Neural cell (in vitro differentiated cells): Measurements from ENCODE around the gene KLK6. TPM values are rescaled to one million over a fixed set of nuclear protein-coding genes. Genes with fewer than 3 reads are reported as not detected.

ENCODE experiments used
- H2AFZ ChIP-seq: fragments of 200-600, 300-800 bp; sonication (generic), shearing (Covaris generic); 2 replicates; pipeline ENCODE4 v1.6.0; 2014; ENCODE audit warnings: low read depth, mild to moderate bottlenecking, antibody characterized with exemption, low read length, moderate library complexity
- H3F3A ChIP-seq: fragments of 200-600 bp; shearing (Covaris generic); 2 replicates; pipeline ENCODE4 v1.6.1; 2016; ENCODE audit warnings: mild to moderate bottlenecking, moderate library complexity, mixed read lengths, antibody characterized with exemption, low read length; ENCODE audit not compliant: insufficient read depth, poor library complexity, severe bottlenecking
- H3K27ac ChIP-seq: fragments of 200-600, 300-800 bp; sonication (generic), shearing (Covaris generic); 2 replicates; pipeline ENCODE4 v1.5.1; 2014; ENCODE audit warnings: mild to moderate bottlenecking, low read length, moderate library complexity
- H3K27me3 ChIP-seq: fragments of 300-800, 200-600 bp; sonication (generic), shearing (Covaris generic); 2 replicates; pipeline ENCODE4 v1.6.0; 2014; ENCODE audit warnings: mild to moderate bottlenecking, low read depth, low read length, moderate library complexity; ENCODE audit not compliant: insufficient read depth
- H3K36me3 ChIP-seq: fragments of 300-800, 200-600 bp; sonication (generic), shearing (Covaris generic); 2 replicates; pipeline ENCODE4 v1.5.1; 2014; ENCODE audit warnings: mild to moderate bottlenecking, antibody characterized with exemption, low read length, moderate library complexity; ENCODE audit not compliant: insufficient read depth
- H3K4me2 ChIP-seq: fragments of 300-800, 200-600 bp; sonication (generic), shearing (Covaris generic); 2 replicates; pipeline ENCODE4 v1.6.0; 2014; ENCODE audit warnings: mild to moderate bottlenecking, low read length
- H3K4me3 ChIP-seq: fragments of 300-800, 200-600 bp; sonication (generic), shearing (Covaris generic); 2 replicates; pipeline ENCODE4 v1.5.1; 2014; ENCODE audit warnings: mild to moderate bottlenecking, low read length, moderate library complexity
- H3K79me2 ChIP-seq: fragments of 200-600 bp; shearing (Covaris generic); replicated peaks from 2 replicates; pipeline ENCODE4 v1.6.0; 2014; ENCODE audit warnings: mild to moderate bottlenecking, low read length, moderate library complexity; ENCODE audit not compliant: insufficient read depth
- H3K9ac ChIP-seq: fragments of 300-800, 200-600 bp; sonication (generic), shearing (Covaris generic); 2 replicates; pipeline ENCODE4 v1.6.1; 2016; ENCODE audit warnings: mild to moderate bottlenecking, low read length, mixed read lengths
- H3K9me2 ChIP-seq: fragments of 200-600 bp; shearing (Covaris generic); 2 replicates; pipeline ENCODE4 v1.6.1; 2016; ENCODE audit warnings: mild to moderate bottlenecking, low read length, mixed read lengths; ENCODE audit not compliant: insufficient read depth
- H3K9me3 ChIP-seq: fragments of 200-600, 300-800 bp; sonication (generic), shearing (Covaris generic); 2 replicates; pipeline ENCODE4 v1.6.1; 2016; ENCODE audit warnings: mild to moderate bottlenecking, mixed run types, low read length, moderate library complexity, mixed read lengths
- H4K20me1 ChIP-seq: fragments of 200-600 bp; shearing (Covaris generic); 2 replicates; pipeline ENCODE4 v1.6.1; 2016; ENCODE audit warnings: mild to moderate bottlenecking, mixed run types; ENCODE audit not compliant: insufficient read depth
- EP300 ChIP-seq: fragments of 450-650 bp; conservative IDR thresholded peaks from 2 replicates; pipeline ENCODE4 v1.6.1; 2014; ENCODE audit warnings: antibody characterized with exemption, mild to moderate bottlenecking, moderate library complexity; ENCODE audit not compliant: poor library complexity, severe bottlenecking
- EZH2 ChIP-seq: fragments of 200-600, 300-800 bp; shearing (Covaris generic), sonication (generic); IDR thresholded peaks from 2 replicates; pipeline ENCODE4 v1.6.1; 2014; ENCODE audit warnings: antibody characterized with exemption, low read length, borderline replicate concordance, mild to moderate bottlenecking; ENCODE audit not compliant: insufficient read depth, poor library complexity, severe bottlenecking
- MXI1 ChIP-seq: fragments of 450-650 bp; conservative IDR thresholded peaks from 2 replicates; pipeline ENCODE4 v1.6.1; 2014; ENCODE audit warnings: antibody characterized with exemption, mild to moderate bottlenecking; ENCODE audit not compliant: poor library complexity, severe bottlenecking
- POLR2AphosphoS5 ChIP-seq: IDR thresholded peaks from 2 replicates; pipeline ENCODE4 v1.6.1; 2012
- RAD21 ChIP-seq: fragments of 450-650 bp; conservative IDR thresholded peaks from 2 replicates; pipeline ENCODE4 v1.6.1; 2014; ENCODE audit warnings: antibody characterized with exemption, mild to moderate bottlenecking, moderate library complexity
- SMC3 ChIP-seq: fragments of 450-650 bp; conservative IDR thresholded peaks from 2 replicates; pipeline ENCODE4 v1.6.1; 2014; ENCODE audit warnings: antibody characterized with exemption, mild to moderate bottlenecking, moderate library complexity; ENCODE audit not compliant: poor library complexity
- TAF1 ChIP-seq: IDR thresholded peaks from 2 replicates; pipeline ENCODE4 v1.6.1; 2012; ENCODE audit warnings: low read depth
- polyA plus RNA-seq: library from polyadenylated mRNA; depleted of rRNA; stranded (reverse); fragments of >200 nt; gene quantifications from 2 replicates; pipeline ENCODE4 v1.2.3, GENCODE V29; 2014
- TF ChIP-seq, protein P1 (sequence below): IDR thresholded peaks from 2 replicates; pipeline ENCODE4 v1.6.1; 2012; ENCODE audit warnings: borderline replicate concordance
- TF ChIP-seq, protein P2 (sequence below): fragments of 450-650 bp; IDR thresholded peaks from 2 replicates; pipeline ENCODE4 v1.5.1; 2014; ENCODE audit warnings: antibody characterized with exemption, mild to moderate bottlenecking, moderate library complexity; ENCODE audit not compliant: poor library complexity, severe bottlenecking

Gene KLK6
- polyA plus RNA-seq, 1 donor from 2014 or later: not detected

DNA sequence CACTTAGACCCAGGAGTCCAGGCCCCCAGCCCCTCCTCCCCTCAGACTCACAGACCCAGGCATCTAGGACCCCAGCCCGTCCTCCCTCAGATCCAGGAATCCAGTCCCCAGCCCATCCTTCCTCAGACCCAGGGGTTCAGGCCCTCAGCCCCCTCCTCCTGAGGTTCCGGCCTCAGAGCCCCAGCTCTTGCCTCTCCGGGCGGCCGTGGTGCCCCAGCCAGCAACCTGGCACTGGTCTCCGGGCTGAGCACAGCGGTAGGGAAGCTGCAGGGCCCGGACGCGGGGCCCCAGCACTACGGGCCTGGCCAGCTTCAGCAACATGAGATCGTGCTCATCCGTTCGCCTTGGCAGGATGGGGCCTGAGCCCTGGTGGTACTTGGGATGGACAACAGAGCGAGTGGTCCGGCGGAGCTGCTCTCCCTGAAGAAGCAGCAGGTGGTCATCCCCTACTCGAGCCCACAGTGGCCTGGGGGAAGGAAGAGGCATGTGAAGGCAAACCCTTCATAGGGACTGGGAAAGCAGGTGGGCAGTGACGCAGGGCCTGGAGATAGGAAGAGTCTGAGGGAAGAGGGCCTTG, 46.4 kb upstream of the KLK6 start:
- H3K9me2 ChIP-seq: no peaks in the 10 kb centered on the region
- no peak overlapping the region for H3K4me2 ChIP-seq
- no peaks in the 10 kb centered on the region for H3K79me2 ChIP-seq
- no peak overlapping the region for H3K9ac ChIP-seq
- H4K20me1 ChIP-seq: no peaks in the 10 kb centered on the region
- no peaks in the 10 kb centered on the region for H3K36me3 ChIP-seq
- no peaks in the 10 kb centered on the region for H3K9me3 ChIP-seq
- H3K4me3 ChIP-seq: no peak overlapping the region
- no peak overlapping the region for H2AFZ ChIP-seq
- no peak overlapping the region for H3K27ac ChIP-seq
- H3F3A ChIP-seq: no peaks in the 10 kb centered on the region
- peaks cover 53% of the 10 kb centered on the region for H3K27me3 ChIP-seq
- TF ChIP-seq EZH2: no peak
- TF ChIP-seq, protein P1, sequence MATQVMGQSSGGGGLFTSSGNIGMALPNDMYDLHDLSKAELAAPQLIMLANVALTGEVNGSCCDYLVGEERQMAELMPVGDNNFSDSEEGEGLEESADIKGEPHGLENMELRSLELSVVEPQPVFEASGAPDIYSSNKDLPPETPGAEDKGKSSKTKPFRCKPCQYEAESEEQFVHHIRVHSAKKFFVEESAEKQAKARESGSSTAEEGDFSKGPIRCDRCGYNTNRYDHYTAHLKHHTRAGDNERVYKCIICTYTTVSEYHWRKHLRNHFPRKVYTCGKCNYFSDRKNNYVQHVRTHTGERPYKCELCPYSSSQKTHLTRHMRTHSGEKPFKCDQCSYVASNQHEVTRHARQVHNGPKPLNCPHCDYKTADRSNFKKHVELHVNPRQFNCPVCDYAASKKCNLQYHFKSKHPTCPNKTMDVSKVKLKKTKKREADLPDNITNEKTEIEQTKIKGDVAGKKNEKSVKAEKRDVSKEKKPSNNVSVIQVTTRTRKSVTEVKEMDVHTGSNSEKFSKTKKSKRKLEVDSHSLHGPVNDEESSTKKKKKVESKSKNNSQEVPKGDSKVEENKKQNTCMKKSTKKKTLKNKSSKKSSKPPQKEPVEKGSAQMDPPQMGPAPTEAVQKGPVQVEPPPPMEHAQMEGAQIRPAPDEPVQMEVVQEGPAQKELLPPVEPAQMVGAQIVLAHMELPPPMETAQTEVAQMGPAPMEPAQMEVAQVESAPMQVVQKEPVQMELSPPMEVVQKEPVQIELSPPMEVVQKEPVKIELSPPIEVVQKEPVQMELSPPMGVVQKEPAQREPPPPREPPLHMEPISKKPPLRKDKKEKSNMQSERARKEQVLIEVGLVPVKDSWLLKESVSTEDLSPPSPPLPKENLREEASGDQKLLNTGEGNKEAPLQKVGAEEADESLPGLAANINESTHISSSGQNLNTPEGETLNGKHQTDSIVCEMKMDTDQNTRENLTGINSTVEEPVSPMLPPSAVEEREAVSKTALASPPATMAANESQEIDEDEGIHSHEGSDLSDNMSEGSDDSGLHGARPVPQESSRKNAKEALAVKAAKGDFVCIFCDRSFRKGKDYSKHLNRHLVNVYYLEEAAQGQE: no peak
- no peak for TF ChIP-seq SMC3
- TF ChIP-seq MXI1: no peak
- no peak for TF ChIP-seq RAD21
- TF ChIP-seq TAF1: no peak

DNA sequence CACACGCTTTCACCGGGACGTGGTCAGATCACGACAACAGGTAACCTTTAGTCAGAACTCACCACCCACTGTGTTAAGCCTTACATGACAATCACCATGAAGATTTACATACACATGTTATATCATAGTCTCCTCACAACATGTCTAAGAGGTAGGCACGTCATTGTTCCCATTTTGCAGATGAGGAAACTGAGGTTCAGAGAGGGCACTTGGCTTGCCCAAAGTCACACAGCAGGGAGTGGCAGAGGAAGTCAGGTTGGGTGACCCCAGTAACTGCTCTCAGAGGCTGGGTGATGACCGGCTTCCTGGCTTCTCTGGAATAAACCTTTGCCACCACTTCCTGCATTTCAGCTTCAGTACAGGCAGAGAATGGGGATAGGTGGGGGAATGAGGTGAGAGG, 44.9 kb upstream of the KLK6 start:
- Histone ChIP-seq H3K27me3 (peaks cover 41% of the 10 kb centered on the region), H3K36me3 (no peaks in the 10 kb centered on the region)
- no peak for TF ChIP-seq MXI1
- TF ChIP-seq, protein P1: no peak
- TF ChIP-seq, protein P2, sequence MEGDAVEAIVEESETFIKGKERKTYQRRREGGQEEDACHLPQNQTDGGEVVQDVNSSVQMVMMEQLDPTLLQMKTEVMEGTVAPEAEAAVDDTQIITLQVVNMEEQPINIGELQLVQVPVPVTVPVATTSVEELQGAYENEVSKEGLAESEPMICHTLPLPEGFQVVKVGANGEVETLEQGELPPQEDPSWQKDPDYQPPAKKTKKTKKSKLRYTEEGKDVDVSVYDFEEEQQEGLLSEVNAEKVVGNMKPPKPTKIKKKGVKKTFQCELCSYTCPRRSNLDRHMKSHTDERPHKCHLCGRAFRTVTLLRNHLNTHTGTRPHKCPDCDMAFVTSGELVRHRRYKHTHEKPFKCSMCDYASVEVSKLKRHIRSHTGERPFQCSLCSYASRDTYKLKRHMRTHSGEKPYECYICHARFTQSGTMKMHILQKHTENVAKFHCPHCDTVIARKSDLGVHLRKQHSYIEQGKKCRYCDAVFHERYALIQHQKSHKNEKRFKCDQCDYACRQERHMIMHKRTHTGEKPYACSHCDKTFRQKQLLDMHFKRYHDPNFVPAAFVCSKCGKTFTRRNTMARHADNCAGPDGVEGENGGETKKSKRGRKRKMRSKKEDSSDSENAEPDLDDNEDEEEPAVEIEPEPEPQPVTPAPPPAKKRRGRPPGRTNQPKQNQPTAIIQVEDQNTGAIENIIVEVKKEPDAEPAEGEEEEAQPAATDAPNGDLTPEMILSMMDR: no peak
- TF ChIP-seq RAD21: no peak
- no peak for TF ChIP-seq TAF1
- no peak for TF ChIP-seq SMC3
- TF ChIP-seq POLR2AphosphoS5: no peak
- no peak for TF ChIP-seq EP300
- no peak for TF ChIP-seq EZH2

More for the DNA sequence above, 44.9 kb upstream of the KLK6 start:
- no peak overlapping the region for H3K4me3 ChIP-seq
- no peak overlapping the region for H2AFZ ChIP-seq
- H3K9me2 ChIP-seq: no peaks in the 10 kb centered on the region
- no peaks in the 10 kb centered on the region for H3F3A ChIP-seq
- H3K27ac ChIP-seq: no peak overlapping the region
- no peaks in the 10 kb centered on the region for H3K9me3 ChIP-seq
- H3K9ac ChIP-seq: no peak overlapping the region
- H3K4me2 ChIP-seq: no peak overlapping the region
- H4K20me1 ChIP-seq: no peaks in the 10 kb centered on the region
- no peaks in the 10 kb centered on the region for H3K79me2 ChIP-seq
